Cortex of kidney (tissue), 1 donor: ENCODE measurements around the gene RBBP4.
"Not testable (repeated sequence)": the region's sequence is repeated elsewhere in the genome, so short reads cannot be mapped to it uniquely, and the experiment has no call there.

Source experiments
- DNase-seq: peaks from one replicate; lab custom pipeline; 2025; lab: John Stamatoyannopoulos, UW

Gene RBBP4

DNA sequence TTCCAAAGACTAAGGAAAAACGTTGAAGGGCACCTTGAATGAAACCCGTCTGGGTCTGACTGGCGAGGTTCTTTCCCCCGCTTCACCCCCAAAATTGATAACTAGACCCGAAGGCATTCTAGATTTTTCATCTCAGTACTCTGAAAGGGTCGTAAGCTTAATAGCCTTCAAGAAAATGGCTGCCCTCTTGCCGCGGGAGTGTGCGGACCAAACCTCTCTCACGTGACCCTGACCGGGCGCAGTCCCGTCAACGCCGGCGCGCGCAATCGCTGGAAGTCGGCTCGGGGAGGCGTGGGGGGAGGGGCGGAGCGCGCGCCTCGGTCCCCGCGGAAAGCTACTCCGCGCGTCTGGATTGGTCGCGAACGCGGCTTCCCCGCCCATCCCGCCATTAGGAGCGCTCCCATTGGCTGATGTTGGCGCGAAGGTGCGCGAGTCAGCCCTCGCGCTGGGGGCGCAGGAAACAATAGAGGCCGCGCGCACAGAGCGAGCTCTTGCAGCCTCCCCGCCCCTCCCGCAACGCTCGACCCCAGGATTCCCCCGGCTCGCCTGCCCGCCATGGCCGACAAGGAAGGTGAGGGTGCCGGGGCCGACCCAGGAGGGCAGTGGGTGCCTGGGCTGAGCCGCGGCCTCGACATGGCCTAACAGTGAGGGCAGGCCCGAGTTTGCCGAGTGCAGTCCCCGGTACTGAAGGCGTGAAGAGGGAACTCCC, at the start of gene RBBP4:
TSS of gene RBBP4 (plus strand) at position 457 of the 709 bp plus-strand sequence. CDS start at position 556, 99 bp downstream.
- DNase-seq, result peak; percentile 98

DNA sequence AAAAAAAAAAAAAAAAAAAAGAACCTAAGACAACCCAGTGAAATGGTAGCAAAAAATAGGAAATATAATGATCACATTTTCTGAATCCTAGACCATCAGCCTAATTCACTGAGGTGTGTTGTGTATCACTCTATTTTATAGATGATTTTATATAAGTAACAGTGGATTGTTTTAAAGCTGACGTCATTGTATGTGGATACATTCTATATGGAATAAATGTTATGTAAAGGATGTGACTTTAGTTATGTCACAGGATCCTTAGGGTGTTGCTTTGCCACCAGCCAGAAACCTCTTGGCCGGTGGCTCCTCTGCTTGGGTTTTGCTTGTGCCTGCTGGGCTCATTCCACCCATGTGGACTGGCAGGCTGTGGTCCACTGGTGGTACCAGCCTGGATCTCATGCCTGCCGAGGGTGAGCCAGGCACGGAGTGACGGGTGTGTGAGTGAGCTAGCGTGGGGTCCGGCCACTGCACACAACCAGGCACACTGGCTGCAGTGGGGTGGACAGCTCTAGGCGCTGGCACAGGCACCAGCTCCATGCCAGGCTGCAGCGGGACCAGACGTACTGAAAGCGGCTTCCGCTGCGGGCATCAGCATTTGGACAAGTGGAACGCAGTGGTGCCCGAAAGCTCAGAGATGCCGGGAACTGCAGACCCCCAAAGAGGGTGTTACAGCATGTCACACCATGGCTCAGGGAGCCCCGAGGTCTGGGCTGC, 45.1 kb upstream of the RBBP4 start:
- DNase-seq, result no peak

DNA sequence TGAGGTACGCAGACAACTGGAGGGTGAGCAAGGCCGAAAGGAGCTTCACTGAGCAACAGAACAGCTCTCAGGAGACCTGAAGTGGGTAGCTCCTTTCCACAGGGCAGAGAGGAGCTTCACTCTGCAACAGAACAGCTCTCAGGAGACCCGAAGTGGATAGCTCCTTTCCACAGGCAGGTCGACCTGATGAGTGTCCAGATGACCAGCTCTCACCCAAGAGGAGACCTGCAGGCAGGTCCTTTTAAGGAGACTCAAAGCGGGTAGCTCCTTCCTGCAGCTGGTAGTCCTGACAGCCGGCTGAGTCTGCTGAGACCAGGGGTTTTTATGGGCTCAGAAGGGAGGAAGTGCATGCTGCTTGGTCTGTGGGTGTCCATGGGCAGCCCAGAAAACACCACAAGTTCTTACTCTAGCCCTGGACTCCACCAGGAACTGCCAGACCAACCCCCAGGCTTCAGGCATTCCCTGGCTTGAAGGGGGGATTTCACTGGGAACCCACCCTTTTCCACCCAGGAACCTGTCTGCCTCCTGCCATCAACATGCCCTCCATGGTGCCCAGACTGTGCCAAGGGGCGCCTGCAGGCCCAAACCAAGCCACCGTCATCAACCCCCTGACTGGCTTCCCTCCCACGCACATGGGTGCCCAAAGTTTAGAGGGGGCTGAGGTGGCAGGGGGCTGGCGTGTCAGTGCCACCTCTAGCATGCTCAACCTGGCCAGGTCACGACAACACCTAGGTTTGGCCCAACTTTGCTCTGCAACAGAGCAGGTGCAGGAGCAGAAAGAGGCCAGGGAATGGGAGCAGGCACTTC, 44.2 kb upstream of the RBBP4 start:
- DNase-seq, result no peak

DNA sequence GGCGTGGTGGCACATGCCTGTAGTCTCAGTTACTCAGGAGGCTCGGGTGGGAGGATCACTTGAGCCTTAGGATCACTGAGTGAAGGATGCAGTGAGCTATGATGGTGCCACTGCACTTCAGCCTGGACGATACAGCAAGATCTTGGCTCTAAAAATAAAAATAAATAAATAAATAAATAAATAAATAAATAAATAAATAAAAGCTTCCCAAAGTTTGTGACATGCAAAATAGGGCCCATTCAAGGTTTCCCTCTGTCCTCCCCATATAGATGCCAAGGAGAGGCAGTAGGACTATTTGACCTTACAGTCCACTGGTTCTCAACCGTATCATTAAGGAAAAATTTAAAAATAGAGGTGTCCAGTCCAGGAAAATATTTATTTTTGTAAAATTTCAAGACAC, 41.8 kb upstream of the RBBP4 start:
- DNase-seq, result no peak

DNA sequence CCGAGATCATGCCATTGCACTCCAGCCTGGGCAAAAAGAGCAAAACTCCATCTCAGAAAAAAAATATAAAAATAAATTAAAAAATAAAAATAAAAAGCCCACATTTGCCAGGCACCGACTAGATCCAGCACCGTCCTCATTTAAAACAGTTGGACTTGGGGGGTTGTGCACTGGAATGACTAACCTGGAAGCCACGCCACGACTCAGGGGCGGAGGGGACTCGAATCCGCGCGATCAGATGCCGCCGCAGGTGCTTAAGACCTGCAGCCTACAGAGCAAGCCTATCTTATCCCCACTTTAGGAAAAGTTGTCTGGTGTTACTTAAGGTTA, 39.2 kb upstream of the RBBP4 start:
- no peak for DNase-seq

DNA sequence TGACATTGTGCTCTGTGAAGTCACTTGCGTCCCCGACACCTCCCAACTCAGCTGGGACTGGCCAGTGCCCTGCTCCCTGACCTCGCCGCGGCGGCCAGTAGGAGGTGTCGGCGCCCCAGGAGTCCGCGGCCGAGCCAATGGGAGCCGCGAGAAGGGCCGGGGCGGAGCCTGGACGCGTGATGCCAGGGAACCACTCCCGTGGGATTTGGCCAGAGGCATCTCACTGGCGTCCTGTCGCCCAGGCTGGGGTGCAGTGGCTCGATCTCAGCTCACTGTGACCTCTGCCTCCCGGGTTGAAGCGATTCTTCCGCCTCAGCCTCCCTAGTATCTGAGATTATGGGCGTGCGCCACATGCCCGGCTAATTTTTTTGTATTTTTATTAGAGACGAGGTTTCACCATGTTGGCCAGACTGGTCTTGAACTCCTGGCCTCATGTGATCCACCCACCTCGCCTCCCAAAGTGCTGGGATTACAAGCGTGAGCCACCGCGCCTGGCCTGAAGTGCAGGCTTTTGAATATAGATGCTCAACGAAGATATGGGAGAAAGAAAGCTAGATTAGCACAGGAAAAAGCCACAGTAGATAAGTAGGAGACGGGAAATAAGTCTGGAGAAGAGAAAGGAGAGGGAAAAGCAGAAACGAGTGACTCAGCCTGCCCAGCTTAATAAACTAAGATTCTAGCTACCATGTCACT, 38.7 kb upstream of the RBBP4 start:
- no peak for DNase-seq

DNA sequence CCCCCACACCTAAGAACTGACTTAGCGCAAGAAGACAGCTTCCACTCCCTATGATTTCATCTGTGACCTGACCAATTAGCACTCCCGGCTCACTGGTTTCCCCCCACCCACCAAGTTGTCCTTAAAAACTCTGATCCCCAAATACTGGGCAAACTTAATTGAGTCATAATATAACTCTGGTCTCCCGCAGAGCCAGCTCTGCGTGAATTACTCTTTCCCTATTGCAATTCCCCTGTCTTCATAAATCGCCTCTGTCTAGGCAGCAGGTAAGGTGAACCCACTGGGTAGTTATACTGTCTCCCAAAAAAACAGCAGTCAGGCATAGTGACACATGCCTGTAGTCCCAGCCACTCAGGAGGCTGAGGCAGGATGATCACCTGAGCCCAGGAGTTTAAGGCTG, 37.5 kb upstream of the RBBP4 start:
- no peak for DNase-seq

DNA sequence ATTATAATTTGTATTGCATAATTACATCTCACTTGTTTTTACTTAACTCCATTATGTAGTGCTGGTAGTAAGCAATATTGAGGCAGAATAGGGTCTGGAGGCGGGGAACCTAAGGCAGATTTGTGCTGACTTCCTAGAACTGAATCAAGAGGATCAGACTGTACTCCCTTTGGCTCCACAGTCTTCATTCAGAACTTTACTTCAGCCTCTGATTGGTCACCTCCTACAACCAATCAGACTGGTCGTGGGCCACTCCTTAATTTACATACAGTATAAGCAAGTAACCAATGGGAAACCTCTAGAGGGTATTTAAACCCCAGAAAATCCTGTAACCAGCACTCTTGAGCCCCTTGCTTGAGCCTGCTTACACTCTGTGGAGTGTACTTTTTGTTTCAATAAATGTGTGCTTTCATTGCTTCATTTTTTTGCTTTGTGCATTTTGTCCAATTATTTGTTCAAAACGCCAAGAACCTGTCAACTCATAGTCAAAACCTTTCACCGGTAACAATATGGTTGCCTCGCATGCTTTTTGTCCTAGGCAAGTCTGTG, 32.3 kb upstream of the RBBP4 start:
- no peak for DNase-seq

DNA sequence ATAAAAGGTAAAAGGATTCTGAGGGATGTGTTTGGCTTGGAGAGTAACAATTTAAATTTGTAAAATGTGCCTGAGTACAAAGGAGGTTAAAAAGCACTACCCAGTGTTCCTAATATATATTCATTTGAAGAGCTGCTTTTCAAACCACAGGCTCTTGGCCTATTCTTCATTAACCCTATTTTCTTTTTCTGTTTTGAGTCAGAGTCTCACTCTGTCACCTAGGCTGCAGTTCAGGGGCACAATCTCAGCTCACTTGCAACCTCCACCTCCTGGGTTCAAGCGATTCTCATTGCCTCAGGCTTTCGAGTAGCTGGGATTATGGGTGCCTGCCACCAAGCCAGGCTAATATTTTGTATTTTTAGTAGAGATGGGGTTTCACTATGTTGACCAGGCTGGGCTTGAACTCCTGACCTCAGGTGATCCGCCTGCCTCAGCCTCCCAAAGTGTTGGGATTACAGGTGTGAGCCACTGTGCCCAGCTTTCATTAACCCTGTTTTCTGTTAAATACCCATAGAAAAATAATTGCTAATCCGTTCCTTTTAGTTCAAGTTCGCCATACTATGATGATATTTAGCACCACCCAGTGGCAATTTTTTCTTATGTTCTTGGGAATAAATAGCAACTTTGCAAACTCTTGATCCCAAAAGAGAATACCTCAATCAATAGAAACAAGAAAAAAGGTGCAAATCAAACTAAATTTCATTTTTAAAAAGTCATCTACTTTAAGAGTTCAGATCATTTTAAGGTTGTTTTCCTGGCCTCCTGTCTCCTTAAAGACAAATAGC, 31.1 kb upstream of the RBBP4 start:
- DNase-seq, result no peak

DNA sequence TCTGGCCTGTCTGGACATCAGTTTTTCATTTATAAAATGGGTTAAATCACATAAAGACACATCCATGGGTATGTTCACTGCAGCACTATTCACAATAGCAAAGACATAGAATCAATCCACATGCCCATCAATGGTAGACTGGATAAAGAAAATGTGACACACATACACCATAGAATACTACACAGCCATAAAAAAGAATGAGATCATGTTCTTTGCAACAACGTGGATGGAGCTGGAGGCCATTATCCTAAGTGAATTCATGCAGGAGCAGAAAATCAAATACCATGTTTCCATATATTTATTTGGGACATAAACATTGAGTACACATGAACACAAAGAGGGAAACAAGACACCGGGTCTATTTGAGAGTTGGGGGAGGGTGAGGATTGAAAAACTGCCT, 28.8 kb upstream of the RBBP4 start:
- no peak for DNase-seq

DNA sequence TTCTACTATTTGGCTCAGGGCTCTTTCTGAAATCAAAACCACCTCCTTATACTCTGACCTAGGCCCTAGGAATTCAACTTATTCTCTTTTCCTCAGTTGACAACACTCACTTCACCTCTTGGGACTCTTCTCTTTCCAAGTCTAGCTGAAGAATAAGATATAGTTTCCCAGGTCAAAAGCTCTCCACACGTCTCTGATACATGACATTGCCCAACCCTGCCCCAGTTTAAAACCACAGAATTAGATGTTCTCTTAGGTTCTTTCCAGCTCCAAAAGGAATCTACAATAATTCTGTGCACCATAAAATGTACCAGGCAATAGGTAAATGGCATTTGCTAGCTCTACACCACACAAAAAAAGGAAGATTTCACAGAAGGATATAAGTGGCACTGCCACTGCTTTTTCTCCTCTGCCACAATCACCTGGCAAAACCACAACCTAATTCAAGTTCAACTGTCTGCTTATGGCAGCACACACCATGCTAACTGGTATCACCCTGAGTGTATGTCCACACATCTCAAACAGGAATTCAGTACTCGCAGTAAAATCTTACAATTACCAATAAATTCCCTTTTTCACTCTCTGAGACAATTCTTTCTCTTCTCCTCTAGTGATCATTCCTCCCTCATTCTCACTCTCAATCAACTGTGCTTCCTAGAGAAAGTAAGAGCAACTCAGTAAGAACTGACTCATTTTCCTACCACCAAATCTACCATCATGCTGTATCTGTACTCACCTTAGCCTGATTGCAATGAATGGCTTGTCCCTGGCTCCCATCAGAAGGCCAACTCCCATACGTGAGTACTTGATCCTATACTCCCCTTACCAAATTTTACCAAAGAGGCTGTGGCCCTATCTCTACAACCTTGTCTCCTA, 28.0 kb upstream of the RBBP4 start:
- DNase-seq, result no peak

DNA sequence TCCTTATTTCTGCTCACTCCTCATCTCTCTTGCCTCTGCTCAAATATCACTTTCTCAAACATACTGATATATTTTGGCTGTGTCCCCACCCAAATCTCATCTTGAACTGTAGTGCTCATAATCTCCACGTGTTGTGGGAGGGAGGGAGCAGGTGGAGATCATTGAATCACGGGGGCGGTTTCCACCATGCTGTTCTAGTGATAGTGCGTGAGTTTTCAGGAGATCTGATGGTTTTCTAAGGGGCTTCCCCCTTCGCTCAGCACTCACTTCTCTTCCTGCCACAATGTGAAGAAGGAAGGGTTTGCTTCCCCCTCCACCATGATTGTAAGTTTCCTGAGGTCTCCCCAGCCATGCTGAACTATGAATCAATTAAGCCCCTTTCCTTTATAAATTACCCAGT, 27.2 kb upstream of the RBBP4 start:
- no peak for DNase-seq

DNA sequence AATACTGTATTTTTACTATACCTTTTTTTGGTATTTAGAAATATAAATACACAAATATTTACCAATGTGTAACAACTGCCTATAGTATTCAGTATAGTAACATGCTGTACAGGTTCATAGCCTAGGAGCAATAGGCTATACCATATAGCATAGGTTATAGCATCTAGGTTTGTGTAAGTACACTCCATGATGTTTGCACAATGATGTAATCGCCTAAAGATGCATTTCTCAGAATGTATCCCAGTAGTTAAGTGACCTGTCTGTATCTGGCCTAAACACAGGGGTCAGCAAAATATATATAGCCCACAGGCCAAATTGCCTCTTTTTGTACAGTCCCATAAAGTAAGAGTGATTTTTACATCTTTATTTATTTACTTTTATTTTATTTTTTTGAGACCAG, 24.8 kb upstream of the RBBP4 start:
- no peak for DNase-seq

DNA sequence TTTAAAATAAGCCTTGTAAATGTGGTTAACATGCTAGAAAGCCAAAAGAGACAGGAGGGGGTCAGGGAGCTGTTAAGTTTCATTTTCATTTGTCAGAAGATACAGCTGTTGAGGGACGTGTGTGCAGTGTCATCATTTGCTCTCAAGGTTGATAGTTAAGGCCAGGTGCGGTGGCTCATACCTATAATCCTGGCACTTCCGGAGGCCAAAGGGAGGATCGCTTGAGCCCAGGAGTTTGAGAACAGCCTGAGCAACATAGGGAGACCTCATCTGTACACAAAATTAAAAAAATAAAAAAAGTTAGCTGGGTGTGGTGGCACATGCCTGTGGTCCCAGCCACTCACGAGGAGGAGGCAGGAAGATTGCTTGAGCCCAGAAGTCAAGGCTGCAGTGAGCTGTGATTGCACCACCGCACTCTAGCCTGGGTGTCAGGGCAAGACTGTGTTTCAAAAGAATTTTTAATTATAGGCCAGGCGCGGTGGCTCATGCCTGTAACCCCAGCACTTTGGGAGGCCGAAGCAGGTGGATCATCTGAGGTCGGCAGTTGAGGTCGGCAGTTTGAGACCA, 23.3 kb upstream of the RBBP4 start:
- DNase-seq, result no peak

DNA sequence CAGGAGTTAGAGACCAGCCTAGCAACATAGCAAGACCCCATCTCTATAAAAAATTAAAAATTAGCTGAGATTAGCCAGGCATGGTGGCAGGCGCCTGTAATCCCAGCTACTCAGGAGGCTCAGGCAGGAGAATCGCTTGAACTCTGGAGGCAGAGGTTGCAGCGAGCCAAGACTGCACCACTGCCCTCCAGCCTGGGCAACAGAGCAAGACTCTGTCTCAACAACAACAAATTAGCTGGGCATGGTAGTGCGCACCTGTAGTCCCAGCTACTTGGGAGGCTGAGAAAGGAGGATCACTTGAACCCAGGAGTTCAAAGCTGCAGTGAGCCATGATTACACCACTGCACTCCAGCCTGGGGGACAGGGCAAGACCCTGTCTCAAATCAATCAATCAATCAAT, 20.8 kb upstream of the RBBP4 start:
- not testable (repeated sequence) for DNase-seq

DNA sequence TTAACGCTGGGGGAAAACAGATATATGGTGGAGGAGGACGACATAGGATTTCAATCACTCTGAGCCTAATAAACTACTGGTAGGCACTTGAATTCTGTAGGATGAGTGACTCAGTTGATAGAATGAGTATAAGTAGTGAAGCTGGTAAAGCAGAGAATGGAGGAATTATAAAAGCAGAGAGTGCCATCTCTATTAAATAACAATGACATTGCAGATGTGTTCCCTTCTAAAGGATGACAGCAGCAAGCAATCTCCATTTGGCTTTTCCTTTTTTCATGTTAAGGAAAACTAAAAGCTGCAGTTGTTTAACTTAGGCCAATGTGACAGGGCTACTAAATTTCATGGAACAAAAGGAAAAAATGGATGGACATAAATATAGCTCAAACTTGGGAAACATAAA, 18.2 kb upstream of the RBBP4 start:
- DNase-seq, result no peak

DNA sequence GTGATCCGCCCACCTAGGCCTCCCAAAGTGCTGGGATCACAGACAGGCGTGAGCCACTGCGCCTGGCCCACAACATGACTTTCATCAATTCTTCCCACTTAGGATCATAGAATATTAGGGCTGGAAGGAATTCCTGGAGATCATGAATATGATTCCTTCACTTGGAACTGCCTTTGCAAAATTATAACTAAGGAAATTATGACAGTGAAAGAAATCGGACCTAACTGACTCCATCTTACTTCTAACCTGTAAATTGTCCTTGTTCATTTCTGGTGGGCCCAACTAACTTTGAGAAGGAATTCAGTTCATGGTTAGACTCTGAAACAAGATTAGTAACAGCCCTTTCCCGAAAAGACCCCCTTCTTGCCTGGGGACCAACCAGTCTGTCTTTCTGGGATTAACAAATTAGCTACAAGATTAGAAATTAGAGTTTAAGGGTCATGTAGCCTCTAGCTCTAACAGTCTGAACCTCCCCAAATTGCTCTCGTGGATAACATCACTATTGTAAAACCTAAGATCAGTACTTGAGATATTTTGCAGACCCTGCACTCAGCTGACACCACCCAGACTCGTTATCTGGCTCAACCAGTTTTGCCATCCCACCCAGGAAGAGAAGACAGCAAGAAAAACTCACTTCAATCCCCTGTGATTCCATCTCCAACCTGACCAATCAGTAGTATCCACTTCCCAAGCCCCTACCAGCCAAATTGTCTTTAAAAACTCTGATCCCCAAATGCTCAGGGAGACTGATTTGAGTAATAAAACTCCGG, 15.3 kb upstream of the RBBP4 start:
- no peak for DNase-seq

DNA sequence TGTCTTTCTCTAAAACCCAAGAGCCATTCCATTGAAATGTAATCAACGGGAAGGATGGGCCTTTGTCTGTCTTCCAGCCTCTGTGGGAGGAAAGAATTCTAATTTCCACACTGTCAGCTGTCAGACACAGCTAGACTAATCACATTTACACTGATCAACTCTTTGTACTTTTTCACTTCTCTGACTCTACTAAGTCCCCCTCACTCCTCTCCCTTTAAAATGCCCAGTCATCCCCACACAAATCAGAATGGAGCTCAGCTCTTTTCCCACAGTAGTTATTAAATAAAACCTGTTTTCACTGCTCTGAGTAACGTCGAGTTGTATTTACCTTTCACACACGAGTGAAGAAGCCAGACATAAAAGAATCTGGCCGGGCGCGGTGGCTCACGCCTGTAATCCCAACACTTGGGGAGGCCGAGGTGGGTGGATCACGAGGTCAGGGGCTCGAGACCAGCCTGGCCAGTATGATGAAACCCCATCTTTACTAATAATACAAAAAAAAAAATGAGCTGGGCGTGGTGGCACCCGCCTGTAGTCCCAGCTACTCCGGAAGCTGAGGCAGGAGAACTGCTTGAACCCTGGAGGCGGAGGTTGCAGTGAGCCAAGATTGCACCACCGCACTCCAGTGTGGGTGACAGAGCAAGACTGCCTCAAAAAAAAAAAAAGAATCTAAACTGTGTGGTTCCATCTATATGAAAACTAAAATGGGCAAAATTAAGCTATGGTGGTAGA, 13.9 kb upstream of the RBBP4 start:
- no peak for DNase-seq
